ENCODE measurements around the gene SEMA3G.
A peak's percentile ranks its signal among the peaks of the same experiment; 100 is the strongest.

SEMA3G gene

GRCh38 chr3:52473026-52473425, 28.1 kb upstream of the SEMA3G start:
- Histone ChIP-seq H3K4me3 (ENCODE audit: low read depth in 1 of 2, low read length in 1 of 2) (no peak overlapping the region), H3K27me3 (no peaks in the 10 kb centered on the region), H3K27ac (no peak overlapping the region), H3K36me3 (peaks cover 77% of the 10 kb centered on the region), H3K4me1 (ENCODE audit: control insufficient read depth in 1 of 2, insufficient read depth in 1 of 2, low read depth in 1 of 2, low read length in 1 of 2) (peaks cover 3 to 4% of the 10 kb centered on the region in 2 experiments), H3K9me3 (no peaks in the 10 kb centered on the region)
- TF ChIP-seq, protein P1, sequence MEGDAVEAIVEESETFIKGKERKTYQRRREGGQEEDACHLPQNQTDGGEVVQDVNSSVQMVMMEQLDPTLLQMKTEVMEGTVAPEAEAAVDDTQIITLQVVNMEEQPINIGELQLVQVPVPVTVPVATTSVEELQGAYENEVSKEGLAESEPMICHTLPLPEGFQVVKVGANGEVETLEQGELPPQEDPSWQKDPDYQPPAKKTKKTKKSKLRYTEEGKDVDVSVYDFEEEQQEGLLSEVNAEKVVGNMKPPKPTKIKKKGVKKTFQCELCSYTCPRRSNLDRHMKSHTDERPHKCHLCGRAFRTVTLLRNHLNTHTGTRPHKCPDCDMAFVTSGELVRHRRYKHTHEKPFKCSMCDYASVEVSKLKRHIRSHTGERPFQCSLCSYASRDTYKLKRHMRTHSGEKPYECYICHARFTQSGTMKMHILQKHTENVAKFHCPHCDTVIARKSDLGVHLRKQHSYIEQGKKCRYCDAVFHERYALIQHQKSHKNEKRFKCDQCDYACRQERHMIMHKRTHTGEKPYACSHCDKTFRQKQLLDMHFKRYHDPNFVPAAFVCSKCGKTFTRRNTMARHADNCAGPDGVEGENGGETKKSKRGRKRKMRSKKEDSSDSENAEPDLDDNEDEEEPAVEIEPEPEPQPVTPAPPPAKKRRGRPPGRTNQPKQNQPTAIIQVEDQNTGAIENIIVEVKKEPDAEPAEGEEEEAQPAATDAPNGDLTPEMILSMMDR (IDR thresholded peaks at IDR 0.05), result no peak

DNA sequence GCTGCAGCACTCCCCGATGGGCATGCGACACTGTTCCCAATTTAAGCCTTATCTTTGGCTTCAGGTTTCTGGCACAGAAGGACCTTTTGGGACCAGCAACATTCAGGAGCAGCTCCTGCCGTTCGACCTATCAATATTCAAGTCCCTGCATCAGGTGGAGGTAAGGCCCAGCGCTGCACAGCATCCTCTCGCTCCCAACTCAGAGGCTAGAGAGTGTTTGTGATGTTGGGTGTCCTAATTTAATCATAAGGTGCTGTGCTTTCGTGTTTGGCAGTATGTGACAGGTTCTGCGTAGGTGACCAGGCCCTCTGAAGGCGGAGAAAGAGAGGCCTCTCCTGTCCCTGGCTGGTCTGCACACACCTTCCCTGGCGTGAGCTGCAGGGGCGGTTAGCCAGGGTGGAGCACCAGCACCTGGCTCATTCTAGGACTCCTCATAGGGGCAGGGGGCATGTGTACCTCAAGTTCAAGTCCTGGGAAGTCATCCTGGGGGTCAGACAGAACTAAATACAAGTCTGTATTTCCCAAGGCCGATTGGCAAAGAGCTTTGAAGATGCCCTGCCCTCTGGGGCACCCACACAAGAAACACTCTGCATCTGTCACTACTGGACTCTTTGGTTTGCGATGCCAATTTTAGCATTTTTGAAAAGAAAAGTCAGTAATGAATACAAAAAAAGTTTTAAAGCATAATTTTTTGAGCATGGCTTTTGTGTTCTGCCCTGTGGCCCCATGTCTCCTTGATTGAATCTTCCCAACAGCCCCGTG, 27.5 kb upstream of the SEMA3G start:
- no peaks in the 10 kb centered on the region for H3K27me3 ChIP-seq
- no peak overlapping the region for H3K27ac ChIP-seq
- no peaks in the 10 kb centered on the region for H3K9me3 ChIP-seq
- TF ChIP-seq, protein P1 (IDR thresholded peaks at IDR 0.05), result no peak
- no peak overlapping the region for H3K4me3 ChIP-seq (ENCODE audit: low read depth in 1 of 2, low read length in 1 of 2)
- peaks cover 3 to 4% of the 10 kb centered on the region in 2 experiments for H3K4me1 ChIP-seq (ENCODE audit: control insufficient read depth in 1 of 2, insufficient read depth in 1 of 2, low read depth in 1 of 2, low read length in 1 of 2)
- H3K36me3 ChIP-seq, result peaks cover 71% of the 10 kb centered on the region

DNA sequence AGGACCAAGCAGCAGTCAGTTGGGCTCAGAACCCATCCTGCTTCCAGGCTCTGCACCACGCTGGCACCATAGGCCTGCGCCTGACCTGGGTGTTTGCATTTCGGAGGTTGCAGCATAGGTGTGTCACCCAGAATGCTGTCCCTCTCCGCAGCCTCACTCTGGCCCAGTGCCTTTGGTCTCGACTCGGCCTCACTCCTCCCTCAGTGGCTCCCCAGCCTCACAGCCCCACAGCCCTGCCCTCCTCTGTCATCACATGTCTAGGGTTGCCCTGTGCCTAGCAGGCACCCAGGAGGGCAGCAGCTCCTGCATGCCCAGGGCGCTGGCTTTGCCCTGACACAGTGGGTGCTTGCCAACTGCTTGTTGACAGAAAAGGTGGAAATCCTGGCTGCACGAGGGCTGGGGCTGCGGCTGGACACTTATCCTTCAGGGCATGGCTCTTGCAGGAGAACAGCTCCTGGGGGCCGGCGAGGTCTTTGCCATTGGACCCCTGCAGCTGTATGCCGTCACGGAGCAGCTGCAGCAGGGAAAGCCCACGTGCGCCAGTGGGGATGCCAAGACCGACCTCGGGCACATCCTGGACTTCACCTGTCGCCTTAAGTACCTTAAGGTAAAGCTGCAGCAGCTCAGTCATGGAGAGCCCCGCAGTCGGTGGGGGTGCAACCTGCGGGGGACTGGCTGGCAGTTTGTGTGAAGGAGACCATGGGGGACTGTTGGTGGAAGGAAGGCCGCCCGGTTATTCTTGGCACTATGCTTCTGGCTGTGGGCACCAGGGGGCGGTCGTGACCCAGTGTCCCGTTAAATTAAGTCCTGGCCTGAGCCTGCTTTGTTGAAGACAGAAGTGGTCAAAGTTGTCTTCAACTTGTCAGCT, 26.7 kb upstream of the SEMA3G start:
- H3K9me3 ChIP-seq, result no peaks in the 10 kb centered on the region
- peaks cover 3 to 4% of the 10 kb centered on the region in 2 experiments for H3K4me1 ChIP-seq (ENCODE audit: control insufficient read depth in 1 of 2, insufficient read depth in 1 of 2, low read depth in 1 of 2, low read length in 1 of 2)
- H3K27me3 ChIP-seq, result no peaks in the 10 kb centered on the region
- H3K27ac ChIP-seq, result no peak overlapping the region
- H3K4me3 ChIP-seq (ENCODE audit: low read depth in 1 of 2, low read length in 1 of 2), result no peak overlapping the region
- TF ChIP-seq, protein P1 (IDR thresholded peaks at IDR 0.05), result peak; percentile 37
- H3K36me3 ChIP-seq, result peaks cover 62% of the 10 kb centered on the region

- Histone ChIP-seq H3K36me3 (peaks cover 56% of the 10 kb centered on the region), H3K9me3 (no peaks in the 10 kb centered on the region), H3K27ac (no peak overlapping the region), H3K4me1 (ENCODE audit: control insufficient read depth in 1 of 2, insufficient read depth in 1 of 2, low read depth in 1 of 2, low read length in 1 of 2) (peaks cover 1 to 2% of the 10 kb centered on the region in 2 experiments), H3K4me3 (ENCODE audit: low read depth in 1 of 2, low read length in 1 of 2) (no peak overlapping the region), H3K27me3 (no peaks in the 10 kb centered on the region)
- TF ChIP-seq, protein P1 (IDR thresholded peaks at IDR 0.05), result no peak
Observed at GRCh38 chr3:52470920-52471319, 26.0 kb upstream of the SEMA3G start.

DNA sequence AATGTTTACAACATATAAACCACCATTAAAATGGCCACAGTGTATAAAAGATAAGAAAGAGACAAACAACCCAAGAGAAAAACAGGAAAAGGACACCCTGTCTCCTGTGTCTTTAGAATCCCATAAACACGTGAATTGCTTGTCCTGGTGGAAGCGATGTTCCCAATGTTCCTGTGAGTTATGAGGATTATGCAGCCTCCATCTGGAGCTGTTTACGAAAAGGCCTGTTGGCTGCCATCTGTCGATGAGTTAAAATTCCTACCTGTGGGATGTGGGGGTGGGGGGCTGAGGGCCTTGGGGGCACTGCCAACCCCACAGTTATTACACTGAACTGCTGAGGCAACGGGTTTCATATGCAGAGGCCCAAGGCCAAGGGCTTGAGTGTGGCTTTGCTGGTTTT, 24.1 kb upstream of the SEMA3G start:
- no peak overlapping the region for H3K4me3 ChIP-seq (ENCODE audit: low read depth in 1 of 2, low read length in 1 of 2)
- H3K27ac ChIP-seq, result no peak overlapping the region
- H3K36me3 ChIP-seq, result peaks cover 45% of the 10 kb centered on the region
- no peaks in the 10 kb centered on the region for H3K9me3 ChIP-seq
- no peaks in the 10 kb centered on the region for H3K4me1 ChIP-seq (ENCODE audit: control insufficient read depth in 1 of 2, insufficient read depth in 1 of 2, low read depth in 1 of 2, low read length in 1 of 2)
- TF ChIP-seq, protein P1 (IDR thresholded peaks at IDR 0.05), result no peak
- H3K27me3 ChIP-seq, result no peaks in the 10 kb centered on the region
